Mesenchymal stem cell (in vitro differentiated cells and primary cell): ENCODE results near the gene MXRA7.

Experiments used
- DNase-seq: peaks from one replicate; pipeline ENCODE4 v3.0.0-alpha.2; 2013
- H2AFZ ChIP-seq: one replicate; pipeline ENCODE4 v1.6.1; 2013; ENCODE audit warnings: low read depth, mild to moderate bottlenecking, control low read depth, inconsistent platforms, low read length, moderate library complexity
- H2AK5ac ChIP-seq: 2 replicates; pipeline ENCODE4 v1.6.1; 2013; ENCODE audit warnings: low read length, moderate library complexity, mild to moderate bottlenecking, inconsistent platforms; ENCODE audit not compliant: severe bottlenecking
- H2BK120ac ChIP-seq: one replicate; pipeline ENCODE4 v1.6.1; 2013; ENCODE audit warnings: low read depth, mild to moderate bottlenecking, inconsistent platforms, low read length, moderate library complexity
- H2BK12ac ChIP-seq, 2 experiments: one replicate each; pipeline ENCODE4 v1.6.1; 2013; ENCODE audit warnings: inconsistent platforms in 2 of 2, low read length in 2 of 2, mild to moderate bottlenecking in 2 of 2, moderate library complexity in 2 of 2, control low read depth in 1 of 2
- H2BK15ac ChIP-seq: one replicate; pipeline ENCODE4 v1.6.1; 2013; ENCODE audit warnings: mild to moderate bottlenecking, low read depth, inconsistent platforms; ENCODE audit not compliant: poor library complexity, severe bottlenecking
- H2BK5ac ChIP-seq: 2 replicates; pipeline ENCODE4 v1.6.1; 2013; ENCODE audit warnings: low read depth, mild to moderate bottlenecking, low read length, control low read depth, inconsistent platforms; ENCODE audit not compliant: poor library complexity, severe bottlenecking
- H3K14ac ChIP-seq, 2 experiments: one replicate each; pipeline ENCODE4 v1.6.1; 2013; ENCODE audit warnings: inconsistent platforms in 2 of 2, low read length in 2 of 2, control low read depth in 1 of 2, mild to moderate bottlenecking in 1 of 2, moderate library complexity in 1 of 2
- H3K18ac ChIP-seq, 2 experiments: one replicate each; pipeline ENCODE4 v1.6.1; 2013; ENCODE audit warnings: inconsistent platforms in 2 of 2, low read length in 2 of 2, control low read depth in 1 of 2, low read depth in 1 of 2, mild to moderate bottlenecking in 1 of 2
- H3K23ac ChIP-seq, 2 experiments: one replicate each; pipeline ENCODE4 v1.6.1; 2013; ENCODE audit warnings: inconsistent platforms in 2 of 2, low read length in 2 of 2, mild to moderate bottlenecking in 2 of 2, moderate library complexity in 2 of 2, control low read depth in 1 of 2
- H3K27ac ChIP-seq: 2 replicates; pipeline ENCODE4 v1.5.1; 2013; ENCODE audit warnings: mild to moderate bottlenecking, moderate library complexity, low read length, control low read depth, inconsistent platforms; ENCODE audit not compliant: poor library complexity, severe bottlenecking
- H3K27me3 ChIP-seq, 2 experiments: 2 replicates each; pipeline versions ENCODE4 v1.6.1 to v1.7.0; 2013; ENCODE audit warnings: low read length in 2 of 2, mild to moderate bottlenecking in 2 of 2, moderate library complexity in 2 of 2, control low read depth in 1 of 2, inconsistent platforms in 1 of 2; ENCODE audit not compliant: control insufficient read depth in 1 of 2, insufficient read depth in 1 of 2
- H3K36me3 ChIP-seq, 2 experiments: 2 replicates each; pipeline versions ENCODE4 v1.6.1 to v1.7.0; 2013; ENCODE audit warnings: low read length in 2 of 2, control low read depth in 1 of 2, inconsistent platforms in 1 of 2, low read depth in 1 of 2, mild to moderate bottlenecking in 1 of 2; ENCODE audit not compliant: insufficient read depth in 2 of 2, control insufficient read depth in 1 of 2
- H3K4ac ChIP-seq, 2 experiments: one replicate each; pipeline ENCODE4 v1.6.1; 2013; ENCODE audit warnings: inconsistent platforms in 2 of 2, low read length in 2 of 2, mild to moderate bottlenecking in 2 of 2, moderate library complexity in 2 of 2, control low read depth in 1 of 2, low read depth in 1 of 2
- H3K4me1 ChIP-seq: 2 replicates; pipeline ENCODE4 v1.6.1; 2013; ENCODE audit warnings: low read depth, low read length, control low read depth; ENCODE audit not compliant: control insufficient read depth, insufficient read depth
- H3K4me2 ChIP-seq: 2 replicates; pipeline ENCODE4 v1.6.1; 2013; ENCODE audit warnings: low read length, mild to moderate bottlenecking, inconsistent platforms; ENCODE audit not compliant: poor library complexity, severe bottlenecking
- H3K4me3 ChIP-seq, 2 experiments: 2 replicates each; pipeline versions ENCODE4 v1.5.1 to v1.7.0; 2013; ENCODE audit warnings: low read length in 2 of 2, mild to moderate bottlenecking in 2 of 2, control low read depth in 1 of 2, low read depth in 1 of 2; ENCODE audit not compliant: insufficient read depth in 1 of 2
- H3K79me1 ChIP-seq: replicated peaks from 2 replicates; pipeline ENCODE4 v1.6.1; 2013; ENCODE audit warnings: mild to moderate bottlenecking, control low read depth, low read length, inconsistent platforms; ENCODE audit not compliant: poor library complexity, severe bottlenecking
- H3K9ac ChIP-seq: 2 replicates; pipeline ENCODE4 v1.7.0; 2013; ENCODE audit warnings: mild to moderate bottlenecking, low read length, moderate library complexity
- H3K9me3 ChIP-seq: 2 replicates; pipeline ENCODE4 v1.7.0; 2013; ENCODE audit warnings: mild to moderate bottlenecking, low read length; ENCODE audit not compliant: control insufficient read depth
- H4K8ac ChIP-seq: one replicate; pipeline ENCODE4 v1.6.1; 2013; ENCODE audit warnings: inconsistent platforms, mild to moderate bottlenecking, low read length, moderate library complexity
- H4K91ac ChIP-seq: one replicate; pipeline ENCODE4 v1.6.1; 2013; ENCODE audit warnings: mild to moderate bottlenecking, low read length, inconsistent platforms
- WGBS: methylation state at CpG from one replicate; pipeline ENCODE4 v1.1.7; 2013; ENCODE audit warnings: mixed read lengths; 5-methylcytosine and 5-hydroxymethylcytosine counted together

MXRA7 gene

DNA sequence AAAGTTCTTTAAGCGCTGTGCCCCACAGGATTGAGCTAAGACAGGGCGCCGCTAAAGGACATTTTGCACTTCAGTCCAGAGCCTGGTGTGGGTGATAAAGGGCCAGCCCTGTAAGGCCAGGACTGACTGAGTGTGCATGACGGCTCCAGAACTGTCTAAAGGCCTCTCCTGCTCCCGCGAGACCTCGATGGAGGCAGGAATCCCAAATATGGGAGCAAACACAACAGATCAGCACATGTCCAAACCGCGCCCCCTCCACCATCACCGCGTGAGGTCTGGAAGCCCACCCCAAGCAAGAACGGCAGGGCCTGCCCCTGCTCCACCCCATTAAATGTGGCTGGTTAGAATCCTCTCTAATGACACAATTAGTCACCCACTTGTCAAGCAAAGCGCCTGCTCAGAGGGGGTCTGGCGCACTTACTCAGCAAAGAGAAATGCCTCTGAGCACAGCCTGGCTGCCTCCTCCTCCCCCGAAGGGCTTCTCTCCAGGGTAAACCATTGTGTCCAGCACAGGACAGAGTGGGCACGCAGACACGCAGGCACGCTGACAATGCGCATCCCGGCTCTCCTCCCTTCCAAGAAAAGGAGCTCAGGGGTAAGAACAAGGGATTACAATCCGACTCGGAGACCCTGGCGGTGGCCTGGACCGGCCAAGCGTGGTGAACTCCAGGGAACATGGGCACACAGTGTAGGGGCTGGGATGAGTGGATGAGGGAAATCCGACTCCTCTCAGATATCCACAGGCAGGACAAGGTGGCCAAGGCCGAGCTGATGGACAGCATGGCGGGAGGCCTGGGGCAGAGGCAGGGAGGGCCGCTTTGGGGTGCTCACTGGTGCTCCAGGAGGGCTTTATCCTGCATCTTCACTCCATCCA is 1.5 kb downstream of the MXRA7 start:
- H3K18ac ChIP-seq = peak overlapping the region; percentile 11 to 99
- 4% methylated on average over 26 of the region's 29 CpGs for WGBS
- peak; percentile 99 for DNase-seq

DNA sequence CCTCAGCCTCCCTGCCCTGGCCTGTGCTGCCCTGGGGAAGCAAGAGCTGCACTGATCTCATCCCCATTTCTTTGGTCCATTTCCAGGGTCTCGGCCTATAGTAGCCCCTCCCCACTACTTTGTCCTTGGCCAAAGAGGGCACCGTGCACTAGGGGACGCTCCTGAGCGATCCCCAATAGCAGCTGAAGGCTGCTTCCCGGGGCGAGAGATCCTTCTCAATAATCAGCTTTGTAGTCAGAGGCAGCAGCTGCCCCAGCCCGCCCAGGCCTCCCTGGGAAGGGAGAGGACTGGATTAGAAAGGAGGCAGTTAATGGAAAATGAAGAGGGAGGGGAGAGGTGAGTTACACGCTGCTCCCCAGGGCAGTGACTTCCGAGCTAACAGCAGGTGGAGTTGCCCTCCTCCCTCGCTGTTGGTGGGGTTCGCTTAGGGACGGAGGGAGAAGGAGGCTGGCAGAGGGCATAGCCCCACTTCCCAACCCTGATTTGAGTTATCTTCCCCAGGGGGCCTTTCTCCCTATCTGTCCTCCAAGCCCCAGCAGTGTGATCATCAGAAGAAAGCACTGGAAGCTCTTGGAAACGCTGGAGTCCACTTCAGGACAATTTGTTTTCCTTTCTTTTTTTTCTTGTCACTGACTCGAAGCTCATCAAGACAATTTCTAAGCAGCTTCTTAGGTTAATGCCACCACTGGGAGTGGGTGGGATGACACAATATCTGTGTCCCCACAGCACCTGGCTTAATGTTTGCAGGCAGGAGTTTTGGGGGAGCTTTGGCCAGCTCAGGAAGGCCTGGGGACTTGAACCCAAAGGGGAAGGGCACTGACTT is 2.6 kb downstream of the MXRA7 start:
- 31% methylated on average over 14 of the region's 14 CpGs for WGBS
- Histone ChIP-seq H3K79me1 (peaks cover 6% of the 10 kb centered on the region), H2BK5ac (peak overlapping the region; percentile 0), H3K9me3 (no peaks in the 10 kb centered on the region), H4K91ac (no peak overlapping the region), H3K4me2 (peak overlapping the region; percentile 69), H3K23ac (no peak overlapping the region), H3K18ac (peak overlapping the region; percentile 11 to 55), H2BK15ac (no peak overlapping the region), H2AFZ (no peak overlapping the region), H3K27ac (peak overlapping the region; percentile 91), H3K4me1 (peaks cover 30% of the 10 kb centered on the region), H2AK5ac (peak overlapping the region; percentile 88), H2BK12ac (peak overlapping the region; percentile 75 to 76), H4K8ac (peak overlapping the region; percentile 3), H3K14ac (no peak overlapping the region), H2BK120ac (peak overlapping the region; percentile 71), H3K4me3 (peak overlapping the region in 1 of 2 experiments; percentile 84), H3K27me3 (no peaks in the 10 kb centered on the region), H3K9ac (peak overlapping the region; percentile 94), H3K36me3 (peaks cover 7 to 15% of the 10 kb centered on the region in 2 experiments), H3K4ac (peak overlapping the region; percentile 17 to 72)
- peak; percentile 49 for DNase-seq

More for the DNA sequence above, 1.5 kb downstream of the MXRA7 start:
- Histone ChIP-seq H2BK5ac (peak overlapping the region; percentile 57), H3K27ac (peak overlapping the region; percentile 98), H3K14ac (peak overlapping the region in 1 of 2 experiments; percentile 96), H2BK120ac (peak overlapping the region; percentile 44), H3K23ac (peak overlapping the region in 1 of 2 experiments; percentile 99), H3K4me2 (peak overlapping the region; percentile 90), H3K4me3 (peak overlapping the region; percentile 84), H4K8ac (peak overlapping the region; percentile 62), H3K4ac (peak overlapping the region; percentile 29 to 93), H3K9me3 (no peaks in the 10 kb centered on the region), H3K4me1 (peaks cover 29% of the 10 kb centered on the region), H2BK15ac (peak overlapping the region; percentile 78), H3K9ac (peak overlapping the region; percentile 94), H3K79me1 (peaks cover 10% of the 10 kb centered on the region), H3K27me3 (no peaks in the 10 kb centered on the region), H2AFZ (no peak overlapping the region), H2BK12ac (peak overlapping the region; percentile 14 to 98), H3K36me3 (peaks cover 19 to 21% of the 10 kb centered on the region in 2 experiments), H2AK5ac (peak overlapping the region; percentile 95), H4K91ac (peak overlapping the region; percentile 5)

DNA sequence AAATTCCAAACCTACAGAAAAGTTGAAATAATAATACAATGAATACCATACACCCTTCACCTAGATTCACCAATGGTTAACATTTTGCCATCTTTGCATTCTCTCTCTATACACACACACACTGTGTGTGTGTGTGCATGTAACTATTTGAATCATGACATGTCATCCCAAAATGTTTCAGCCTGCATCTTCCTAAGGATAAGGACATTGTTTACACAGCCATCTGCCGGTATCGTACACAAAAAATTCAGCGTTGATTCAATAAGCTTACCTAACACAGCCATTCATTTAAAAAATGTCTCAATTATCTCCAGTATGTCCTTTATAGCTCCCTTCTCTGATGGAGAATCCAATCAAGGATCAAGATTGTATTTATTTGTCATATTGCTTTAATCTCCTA is 3.9 kb downstream of the MXRA7 start:
- H3K4ac ChIP-seq = no peak overlapping the region
- no peak overlapping the region for H2AK5ac ChIP-seq
- no peak overlapping the region for H4K8ac ChIP-seq
- H3K4me1 ChIP-seq = peaks cover 35% of the 10 kb centered on the region
- no peak overlapping the region for H3K4me2 ChIP-seq
- H2BK5ac ChIP-seq = no peak overlapping the region
- peaks cover 0 to 12% of the 10 kb centered on the region in 2 experiments for H3K36me3 ChIP-seq
- no peak overlapping the region for H3K9ac ChIP-seq
- DNase-seq = no peak
- H3K23ac ChIP-seq = no peak overlapping the region
- H3K18ac ChIP-seq = no peak overlapping the region
- no peaks in the 10 kb centered on the region for H3K27me3 ChIP-seq
- WGBS = 79% methylated on average over 3 of the region's 3 CpGs
- no peak overlapping the region for H3K4me3 ChIP-seq
- no peak overlapping the region for H3K27ac ChIP-seq
- H2BK12ac ChIP-seq = no peak overlapping the region
- H2BK15ac ChIP-seq = no peak overlapping the region
- H3K9me3 ChIP-seq = no peaks in the 10 kb centered on the region
- H2AFZ ChIP-seq = no peak overlapping the region
- no peak overlapping the region for H4K91ac ChIP-seq
- no peak overlapping the region for H2BK120ac ChIP-seq
- H3K14ac ChIP-seq = no peak overlapping the region
- peaks cover under 1% of the 10 kb centered on the region for H3K79me1 ChIP-seq

DNA sequence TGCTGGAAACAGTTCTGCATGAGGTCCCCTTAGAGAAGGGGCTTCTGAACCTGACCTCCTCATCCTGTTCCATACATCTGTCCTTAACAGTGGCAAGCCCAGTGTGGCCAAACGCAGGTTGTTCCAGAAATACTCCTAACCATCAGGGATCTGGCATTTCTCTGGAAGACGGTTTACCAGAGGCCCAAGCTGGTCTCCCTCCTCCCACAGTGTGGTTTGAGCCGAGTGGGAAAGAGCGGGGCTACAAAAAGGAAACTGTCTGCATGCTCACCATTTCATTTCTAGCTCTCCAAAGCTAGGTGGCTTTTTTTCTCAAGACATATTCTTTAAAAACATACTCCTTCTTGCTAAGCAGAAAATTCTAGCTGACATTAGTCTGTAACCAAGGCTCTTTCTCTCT is 6.0 kb downstream of the MXRA7 start:
- WGBS = 71% methylated on average over 4 of the region's 4 CpGs
- H3K14ac ChIP-seq = no peak overlapping the region
- H3K36me3 ChIP-seq = peaks cover 0 to 12% of the 10 kb centered on the region in 2 experiments

More for the DNA sequence above, 6.0 kb downstream of the MXRA7 start:
- H3K4me1 ChIP-seq = peaks cover 47% of the 10 kb centered on the region
- no peak for DNase-seq
- H3K9ac ChIP-seq = peak overlapping the region; percentile 0
- H3K18ac ChIP-seq = no peak overlapping the region
- H3K27ac ChIP-seq = no peak overlapping the region
- H4K91ac ChIP-seq = no peak overlapping the region
- H2BK5ac ChIP-seq = no peak overlapping the region
- no peak overlapping the region for H2BK12ac ChIP-seq
- H3K79me1 ChIP-seq = no peaks in the 10 kb centered on the region
- H4K8ac ChIP-seq = no peak overlapping the region
- no peak overlapping the region for H2AFZ ChIP-seq
- no peak overlapping the region for H2BK15ac ChIP-seq
- H2AK5ac ChIP-seq = no peak overlapping the region
- H3K23ac ChIP-seq = no peak overlapping the region
- H3K4me3 ChIP-seq = no peak overlapping the region
- H3K27me3 ChIP-seq = no peaks in the 10 kb centered on the region
- H3K4ac ChIP-seq = no peak overlapping the region
- H2BK120ac ChIP-seq = no peak overlapping the region
- H3K9me3 ChIP-seq = no peaks in the 10 kb centered on the region
- no peak overlapping the region for H3K4me2 ChIP-seq
